K562 (cell line): ENCODE measurements around the gene ALG12. TPM values are rescaled to one million over a fixed set of nuclear protein-coding genes. Genes with fewer than 3 reads are reported as not detected.

Experiments
- ATAC-seq: fragments of 200-7000 bp; cut with Tn5 transposase; 3 replicates; pipeline ENCODE4 v1.9.1; 2020; ENCODE audit warnings: moderate library complexity
- BruUV-seq: library from RNA; stranded (reverse); fragments of 400-500 nt; replicated peaks from 2 replicates; lab custom pipeline; 2021; lab: Mats Ljungman, UMichigan
- CTCF ChIA-PET: fragments of 300-600 bp; formaldehyde crosslinking; extraction: SDS; loops from one replicate; lab custom pipeline; 2021; ENCODE audit warnings: low intra/inter-chr PET ratio; lab: Yijun Ruan, JAX
- POLR2A ChIA-PET: fragments of 300-600, 350-650 bp; sonication (Branson Sonifier 250); formaldehyde crosslinking; extraction: SDS; loops from one replicate; lab custom pipeline; 2021; ENCODE audit warnings: antibody characterized with exemption, inconsistent platforms; lab: Yijun Ruan, JAX
- DNase-seq, 4 experiments: peaks; one replicate each; pipeline versions ENCODE4 v3.0.0 to v3.0.0-alpha.2; 2011 to 2018; ENCODE audit warnings: low spot score in 3 of 4, mixed read lengths in 3 of 4; ENCODE audit errors: extremely low read depth in 1 of 4
- FAIRE-seq: peaks from 2 replicates; lab custom pipeline; 2011; peaks lifted over from hg19 to GRCh38; lab: Jason Lieb, UNC
- H2AFZ ChIP-seq: 2 replicates; pipeline ENCODE4 v1.6.0; 2011; ENCODE audit warnings: low read depth, low read length, control low read depth, inconsistent platforms
- H3K27ac ChIP-seq: fragments of 200-600 bp; 3 replicates; pipeline ENCODE4 v1.8.0; 2011; ENCODE audit warnings: low read depth, mild to moderate bottlenecking, control low read depth, inconsistent platforms, low read length, moderate library complexity, mixed read lengths; ENCODE audit errors: extremely low read depth
- H3K27me3 ChIP-seq, 2 experiments: fragments of 300-600 bp in 1 of 2; 2 replicates in 1 of 2; 3 replicates in 1 of 2; pipeline versions ENCODE4 v1.6.0 to v1.8.0; 2011; ENCODE audit warnings: inconsistent platforms in 2 of 2, low read length in 2 of 2, mild to moderate bottlenecking in 1 of 2, mixed read lengths in 1 of 2, moderate library complexity in 1 of 2; ENCODE audit not compliant: control insufficient read depth in 2 of 2, insufficient read depth in 2 of 2
- H3K36me3 ChIP-seq: fragments of 300-600 bp; 3 replicates; pipeline ENCODE4 v1.8.0; 2011; ENCODE audit warnings: mild to moderate bottlenecking, low read length, inconsistent platforms; ENCODE audit not compliant: control insufficient read depth, insufficient read depth
- H3K4me1 ChIP-seq, 2 experiments: fragments of 200-600 bp in 1 of 2; replicated peaks in 1 of 2; 2 replicates in 1 of 2; 3 replicates in 1 of 2; pipeline versions ENCODE4 v1.5.1 to v1.8.0; 2011; ENCODE audit warnings: inconsistent platforms in 2 of 2, low read length in 2 of 2, mild to moderate bottlenecking in 1 of 2, mixed read lengths in 1 of 2, moderate library complexity in 1 of 2; ENCODE audit not compliant: control insufficient read depth in 2 of 2, insufficient read depth in 2 of 2
- H3K4me2 ChIP-seq: 2 replicates; pipeline ENCODE4 v1.6.1; 2011; ENCODE audit warnings: low read length, control low read depth, inconsistent platforms, mixed read lengths; ENCODE audit not compliant: insufficient read depth
- H3K4me3 ChIP-seq: fragments of 200-600 bp; sonication (generic), shearing (Covaris generic); 2 replicates; pipeline ENCODE4 v1.5.1; 2016; ENCODE audit warnings: control low read depth, inconsistent platforms
- H3K79me2 ChIP-seq: fragments of 200-600 bp; 3 replicates; pipeline ENCODE4 v1.8.0; 2011; ENCODE audit warnings: low read length, inconsistent platforms; ENCODE audit not compliant: control insufficient read depth, insufficient read depth
- H3K9ac ChIP-seq, 2 experiments: 2 replicates each; pipeline versions ENCODE4 v1.6.0 to v1.6.1; 2011; ENCODE audit warnings: low read depth in 2 of 2, low read length in 2 of 2, control low read depth in 1 of 2, inconsistent platforms in 1 of 2, mild to moderate bottlenecking in 1 of 2, mixed read lengths in 1 of 2; ENCODE audit not compliant: insufficient read depth in 1 of 2
- H3K9me1 ChIP-seq: one replicate; pipeline ENCODE4 v1.6.0; 2011; ENCODE audit warnings: inconsistent platforms, mild to moderate bottlenecking, low read length, moderate library complexity; ENCODE audit not compliant: control insufficient read depth, insufficient read depth
- H3K9me3 ChIP-seq: replicated peaks from 2 replicates; pipeline ENCODE4 v1.5.1; 2011; ENCODE audit warnings: low read depth, low read length, inconsistent platforms; ENCODE audit not compliant: control insufficient read depth, insufficient read depth
- H4K20me1 ChIP-seq: replicated peaks from 2 replicates; pipeline ENCODE4 v1.6.1; 2011; ENCODE audit warnings: low read length, inconsistent platforms, mixed read lengths; ENCODE audit not compliant: control insufficient read depth, insufficient read depth
- CHCHD3 ChIP-seq: fragments of 250-450 bp; sonication (Bioruptor Pico); IDR thresholded peaks from 2 replicates; pipeline ENCODE4 v2.1.2; 2022; ENCODE audit warnings: mild to moderate bottlenecking
- CREB5 ChIP-seq: fragments of 250-450 bp; sonication (Bioruptor Pico); IDR thresholded peaks from 2 replicates; pipeline ENCODE4 v1.5.0; 2020; ENCODE audit warnings: mild to moderate bottlenecking
- E2F1 ChIP-seq: sonication (generic); formaldehyde crosslinking; IDR thresholded peaks from 2 replicates; pipeline ENCODE4 v1.8.1; 2023; ENCODE audit warnings: mild to moderate bottlenecking, missing genetic modification reagents, moderate library complexity
- E2F5 ChIP-seq: sonication (generic); formaldehyde crosslinking; IDR thresholded peaks from 2 replicates; pipeline ENCODE4 v1.8.0; 2022; ENCODE audit warnings: mild to moderate bottlenecking, missing genetic modification reagents
- RBFOX2 ChIP-seq: fragments of 200-400 bp; formaldehyde crosslinking; IDR thresholded peaks from 2 replicates; pipeline ENCODE4 v1.6.1; 2017; ENCODE audit warnings: low read depth, mild to moderate bottlenecking, low read length, moderate library complexity
- ZNF740 ChIP-seq, 3 experiments: fragments of 200-800 bp in 1 of 3; sonication (Bioruptor generic) in 1 of 3; sonication (generic) in 1 of 3; formaldehyde crosslinking in 1 of 3; IDR thresholded peaks; 2 replicates each; pipeline versions ENCODE4 v1.6.1 to v1.8.0; 2016 to 2022; ENCODE audit warnings: mild to moderate bottlenecking in 2 of 3, missing compliant biosample characterization in 2 of 3, missing genetic modification characterization in 2 of 3, missing genetic modification reagents in 1 of 3
- WGBS: fragments of 100-300 bp; shearing (Covaris generic); methylation state at CpG from one replicate; pipeline ENCODE4 v1.1.6; 2016; ENCODE audit warnings: low coverage, mixed read lengths; ENCODE audit not compliant: insufficient coverage; ENCODE audit errors: missing lambda C conversion rate; 5-methylcytosine and 5-hydroxymethylcytosine counted together
- in situ Hi-C: fragments of 300-500 bp; cut with MboI; formaldehyde crosslinking; loops from 4 replicates; pipeline ENCODE4 v1.15.0; 2018; ENCODE audit warnings: inconsistent platforms, mixed read lengths
- intact Hi-C: fragments of 100-400 bp; cut with micrococcal nuclease; formaldehyde crosslinking; loops from 2 replicates; pipeline ENCODE4 v1.14.2; 2022
- polyA plus RNA-seq, 8 experiments: library from polyadenylated mRNA; depleted of rRNA in 4 of 8; stranded (reverse) in 5 of 8; unstranded in 3 of 8; fragments of >200 nt; fragmentation: Nextera tagmentation in 2 of 8; fragmentation: Illumina TruSeq in 1 of 8; extraction: Ambion mirVana in 2 of 8; extraction: Trizol in 1 of 8; gene quantifications; 2 replicates each; pipeline versions ENCODE4 v1.2.1 to v1.2.3, GENCODE V29; 2011 to 2014; ENCODE audit warnings: inconsistent platforms in 1 of 8, missing spikeins in 1 of 8
- total RNA-seq, 7 experiments: library from RNA; depleted of rRNA in 6 of 7; stranded (reverse); fragments of >200 nt in 6 of 7; fragmentation: Illumina TruSeq in 2 of 7; extraction: Trizol in 2 of 7; gene quantifications; 2 replicates each; pipeline versions ENCODE4 v1.2.1 to v1.2.3, GENCODE V29; 2011 to 2021; ENCODE audit warnings: low replicate concordance in 1 of 7

The ALG12 gene
- total and polyA plus RNA-seq, 9 of the 15 experiments (the other 6 are each of a cell fraction or from before 2014, with no cell fraction given), result 0.20 to 8.5 (median 3.4) TPM

- Histone ChIP-seq H3K36me3 (peaks cover 13% of the 10 kb centered on the region; the same call in 1 of the 3 replicates), H3K9me3 (no peaks in the 10 kb centered on the region), H3K27me3 (no peaks in the 10 kb centered on the region), H3K4me1 (peaks cover 4 to 31% of the 10 kb centered on the region in 2 experiments; a peak in 4 of 5 replicates), H3K9ac (no peak overlapping the region), H3K9me1 (no peaks in the 10 kb centered on the region), H3K4me2 (no peak overlapping the region), H2AFZ (no peak overlapping the region), H3K79me2 (peaks cover 4% of the 10 kb centered on the region; the same call in 2 of the 3 replicates), H3K27ac (no peak overlapping the region), H3K4me3 (no peak overlapping the region), H4K20me1 (0 out of 2 replicates have a peak, but pooled peaks cover 3% of the 10 kb centered on the region)
- ChIA-PET POLR2A (interaction anchor here (0.6 kb wide), 1 partner anchor 719 kb away, joined by 3 read pairs; no protein-coding TSS in a partner anchor), CTCF (no interaction called here)
- ATAC-seq (no peak), FAIRE-seq (no peak), DNase-seq (no peak)
- intact Hi-C loops, result no loop called here
- 68% methylated on average over 3 of the region's 22 CpGs for WGBS
- BruUV-seq, result no TSS peak
- in situ Hi-C loops, result loop anchor here (5.0 kb wide), 1 partner anchor 155 kb away; no protein-coding TSS in a partner anchor
- TF ChIP-seq RBFOX2, result no peak
- no peak for TF ChIP-seq E2F1
- TF ChIP-seq E2F5, result no peak
- TF ChIP-seq ZNF740 (CRISPR knock-in tag; IDR thresholded peaks at IDR 0.05), result no peak
- TF ChIP-seq ZNF740 (tag; IDR thresholded peaks at IDR 0.05), result no peak
- TF ChIP-seq CHCHD3, result no peak
- no peak for TF ChIP-seq CREB5 (CRISPR knock-in tag)
Observed at GRCh38 chr22:49922484-49922883, 4.2 kb upstream of the ALG12 start.
